Retinal pigment epithelial cell (primary cell): Measurements from ENCODE around the gene RUSF1.

ENCODE experiments used
- DNase-seq: peaks from one replicate; pipeline ENCODE4 v3.0.0-alpha.2; 2010; ENCODE audit warnings: low read depth
- H3K4me3 ChIP-seq: 2 replicates; pipeline ENCODE4 v1.5.1; 2011; ENCODE audit warnings: mild to moderate bottlenecking, low read length, control low read depth, moderate library complexity
- CTCF ChIP-seq: conservative IDR thresholded peaks from 2 replicates; pipeline ENCODE4 v1.5.1; 2011; ENCODE audit warnings: low read depth, low read length, control low read depth, inconsistent platforms

RUSF1 gene

GRCh38 chr16:31489616-31490584 lies 18.3 kb downstream of the RUSF1 start:
- no peak for DNase-seq
- TF ChIP-seq CTCF, result no peak
- H3K4me3 ChIP-seq, result no peak overlapping the region

GRCh38 chr16:31489298-31489564 lies 19.0 kb downstream of the RUSF1 start:
- H3K4me3 ChIP-seq, result no peak overlapping the region
- no peak for DNase-seq
- no peak for TF ChIP-seq CTCF

- TF ChIP-seq CTCF, result no peak
- DNase-seq, result no peak
- H3K4me3 ChIP-seq, result peak overlapping the region; percentile 54
Measured at GRCh38 chr16:31488468-31489297, 19.5 kb downstream of the RUSF1 start.

GRCh38 chr16:31487720-31488467 lies 20.3 kb downstream of the RUSF1 start:
- no peak for DNase-seq

GRCh38 chr16:31487071-31487719 lies 21.0 kb downstream of the RUSF1 start:
- peak overlapping the region; percentile 54 for H3K4me3 ChIP-seq
- no peak for DNase-seq
- TF ChIP-seq CTCF, result no peak

More at GRCh38 chr16:31487720-31488467, 20.3 kb downstream of the RUSF1 start:
- H3K4me3 ChIP-seq, result peak overlapping the region; percentile 54
- TF ChIP-seq CTCF, result no peak

- DNase-seq, result no peak
- H3K4me3 ChIP-seq, result no peak overlapping the region
- TF ChIP-seq CTCF, result no peak
Measured at GRCh38 chr16:31486045-31486444, 22.1 kb downstream of the RUSF1 start.
